Lung (tissue), 12 donors: ENCODE measurements around the gene RPS18. TPM values are rescaled to one million over a fixed set of nuclear protein-coding genes. Genes with fewer than 3 reads are reported as not detected.

ENCODE experiments used
- ATAC-seq: fragments of 200-7000 bp; cut with Tn5 transposase; one replicate; pipeline ENCODE4 v1.9.1; 2020; ENCODE audit warnings: moderate number of reproducible peaks; ENCODE audit not compliant: insufficient read depth, low FRiP score
- DNase-seq, 3 donors: peaks; one replicate each; pipeline ENCODE4 v3.0.0-alpha.2; 2013 to 2017
- H3K27ac ChIP-seq, 2 donors: one replicate each; pipeline ENCODE4 v1.5.1; 2013; ENCODE audit warnings: mild to moderate bottlenecking in 2 of 2, moderate library complexity in 2 of 2, control low read depth in 1 of 2, inconsistent platforms in 1 of 2, low read depth in 1 of 2, low read length in 1 of 2
- H3K27me3 ChIP-seq, 3 donors: one replicate each; pipeline ENCODE4 v1.5.1; 2013; ENCODE audit warnings: low read length in 2 of 3; ENCODE audit not compliant: control insufficient read depth in 3 of 3, insufficient read depth in 3 of 3
- H3K36me3 ChIP-seq, 4 donors: one replicate each; pipeline ENCODE4 v1.5.1; 2013; ENCODE audit warnings: low read length in 4 of 4, mild to moderate bottlenecking in 1 of 4, moderate library complexity in 1 of 4; ENCODE audit not compliant: control insufficient read depth in 4 of 4, insufficient read depth in 4 of 4
- H3K4me1 ChIP-seq, 5 donors: one replicate each; pipeline ENCODE4 v1.5.1; 2013; ENCODE audit warnings: low read length in 5 of 5, mild to moderate bottlenecking in 2 of 5, moderate library complexity in 1 of 5; ENCODE audit not compliant: control insufficient read depth in 5 of 5, insufficient read depth in 5 of 5
- H3K4me3 ChIP-seq: one replicate; pipeline ENCODE4 v1.5.1; 2013; ENCODE audit warnings: mild to moderate bottlenecking, control low read depth, moderate library complexity
- H3K9ac ChIP-seq, 2 donors: one replicate each; pipeline ENCODE4 v1.5.1; 2013; ENCODE audit warnings: low read length in 2 of 2, control low read depth in 1 of 2; ENCODE audit not compliant: insufficient read depth in 1 of 2
- H3K9me3 ChIP-seq, 4 donors: one replicate each; pipeline ENCODE4 v1.5.1; 2013; ENCODE audit warnings: low read length in 3 of 4, mild to moderate bottlenecking in 1 of 4, moderate library complexity in 1 of 4; ENCODE audit not compliant: control insufficient read depth in 4 of 4, insufficient read depth in 3 of 4
- CTCF ChIP-seq: IDR thresholded peaks from 2 replicates; pipeline ENCODE4 v1.5.1; 2012; ENCODE audit warnings: mild to moderate bottlenecking; ENCODE audit errors: control extremely low read depth, extremely low read depth
- WGBS, 2 donors: extraction: QIAGEN DNeasy Blood & Tissue Kit; methylation state at CpG; one replicate each; pipeline ENCODE4 v1.1.7; 2013; 5-methylcytosine and 5-hydroxymethylcytosine counted together
- polyA plus RNA-seq, 2 donors: library from polyadenylated mRNA; stranded (reverse); fragments of 200-250 nt; gene quantifications; one replicate each; pipeline ENCODE4 v1.2.1, GENCODE V29; 2013
- total RNA-seq, 2 donors: library from RNA; depleted of rRNA in 1 of 2; stranded (reverse); fragments of >200 nt in 1 of 2; gene quantifications; one replicate each; pipeline ENCODE4 v1.2.1, GENCODE V29; 2014 to 2021
- donor health status: control.
- donor health status: control.
- donor health status: Bipolar disorder and iron deficiency.
- donor health status: healthy.
- donor health status: DM: yes; HTN: yes; CAD: no.

RPS18 gene
- total and polyA plus RNA-seq, 4 donors: 1,324 to 8,495 (median 2,994) TPM

GRCh38 chr6:33316603-33317418, 44.9 kb downstream of the RPS18 start:
- Histone ChIP-seq H3K9ac (no peak overlapping the region), H3K36me3 (peaks cover 4 to 46% (median 30%) of the 10 kb centered on the region in 4 donors), H3K4me1 (peaks cover 13 to 38% (median 16%) of the 10 kb centered on the region in 5 donors), H3K9me3 (no peaks in the 10 kb centered on the region), H3K27ac (peak overlapping the region in 1 of 2 donors; percentile 37), H3K4me3 (no peak overlapping the region), H3K27me3 (no peaks in the 10 kb centered on the region)
- DNase-seq: no peak
- 73 to 83% methylated on average over 19 of the region's 19 CpGs for WGBS, 2 donors
- ATAC-seq: no peak
- TF ChIP-seq CTCF: no peak

DNA sequence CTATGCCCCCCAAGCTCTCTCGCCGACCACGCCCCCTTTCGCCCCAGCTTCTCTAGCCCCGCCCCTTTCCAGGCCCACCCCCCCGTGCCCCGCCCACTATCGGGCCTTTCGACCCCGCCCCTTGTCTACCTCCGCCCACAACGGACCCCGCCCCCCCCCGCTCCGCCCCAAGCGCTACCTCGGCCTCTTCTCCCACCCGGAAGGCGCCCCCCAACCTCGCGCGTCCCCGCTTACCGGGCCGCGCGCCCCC, 45.5 kb downstream of the RPS18 start:
- Histone ChIP-seq H3K9ac (no peak overlapping the region), H3K4me1 (peaks cover 12 to 38% (median 17%) of the 10 kb centered on the region in 5 donors), H3K27ac (no peak overlapping the region), H3K27me3 (no peaks in the 10 kb centered on the region), H3K36me3 (peaks cover 4 to 46% (median 30%) of the 10 kb centered on the region in 4 donors), H3K4me3 (no peak overlapping the region), H3K9me3 (no peaks in the 10 kb centered on the region)
- DNase-seq (no peak), ATAC-seq (peak; percentile 4)
- no peak for TF ChIP-seq CTCF
- 0 to 2% methylated on average over 12 to 26 of the region's 27 CpGs for WGBS, 2 donors

DNA sequence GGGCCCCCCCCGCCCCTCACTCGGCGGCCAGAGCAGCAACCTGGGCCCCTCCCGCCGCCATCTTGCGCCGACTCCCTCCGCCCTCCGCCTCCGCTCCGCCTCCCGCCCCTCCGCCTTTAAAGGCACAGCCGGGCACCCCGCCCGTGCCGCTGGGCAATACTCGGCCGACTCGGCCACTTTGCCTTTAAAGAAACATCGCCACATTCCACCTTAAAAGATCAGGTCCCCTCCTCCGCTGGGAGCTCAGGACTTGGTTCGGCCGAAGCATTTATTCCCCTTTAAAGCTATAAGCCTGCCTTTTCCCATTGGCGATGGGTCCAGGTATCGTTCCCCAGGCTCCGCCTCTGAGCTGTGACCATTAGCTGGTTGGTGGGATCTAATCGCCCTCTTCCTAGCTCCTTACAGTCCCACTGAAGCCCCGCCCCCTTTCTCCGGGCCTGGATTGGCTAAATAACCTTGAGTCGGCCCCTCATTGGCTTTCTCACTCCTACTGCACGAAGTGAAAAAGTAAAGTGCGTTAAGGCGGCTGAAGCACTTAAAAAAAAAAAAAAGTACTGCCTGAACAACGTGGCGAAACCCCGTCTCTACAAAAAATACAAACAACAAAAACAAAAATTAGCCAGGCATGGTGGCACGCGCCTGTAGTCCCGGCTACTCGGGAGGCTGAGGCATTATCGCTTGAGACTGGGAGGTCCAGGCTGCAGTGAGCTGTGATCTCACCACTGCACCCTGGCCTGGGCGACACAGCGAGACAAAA, 46.0 kb downstream of the RPS18 start, which contains the start of gene ZBTB22:
ZBTB22 (minus strand) TSS at position 76 of the 757 bp plus-strand sequence. CDS start 828 bp downstream, outside the sequence.
- DNase-seq (peak; percentile 99 to 100 (median 99)), ATAC-seq (peak; percentile 67)
- Histone ChIP-seq H3K9ac (peak within 1 kb of the TSS in 1 of 2 donors; percentile 85), H3K36me3 (peaks cover 4 to 46% (median 30%) of the 10 kb centered on the region in 4 donors), H3K4me1 (peaks cover 12 to 35% (median 15%) of the 10 kb centered on the region in 5 donors), H3K27ac (peak within 1 kb of the TSS; percentile 62 to 76), H3K9me3 (no peaks in the 10 kb centered on the region), H3K4me3 (peak within 1 kb of the TSS; percentile 30), H3K27me3 (no peaks in the 10 kb centered on the region)
- WGBS, 2 donors: 2% methylated on average over 41 to 44 of the region's 44 CpGs
- no peak for TF ChIP-seq CTCF
